ENCODE measurements around the gene EEPD1.

Gene EEPD1

GRCh38 chr7:36202398-36202797 lies 49.3 kb downstream of the EEPD1 start:
- no peak overlapping the region for H3K4me3 Mint-ChIP-seq
- DNase-seq (ENCODE audit: low spot score) = no peak
- H3K4me1 Mint-ChIP-seq (ENCODE audit: low read depth) = peaks cover 19% of the 10 kb centered on the region
- H3K27me3 Mint-ChIP-seq (ENCODE audit: low read depth) = peaks cover 3% of the 10 kb centered on the region
- H3K9me3 Mint-ChIP-seq = no peaks in the 10 kb centered on the region
- no peak overlapping the region for H3K27ac Mint-ChIP-seq
- H3K36me3 Mint-ChIP-seq (ENCODE audit: low read depth) = no peaks in the 10 kb centered on the region

GRCh38 chr7:36203071-36203790 lies 50.2 kb downstream of the EEPD1 start:
- DNase-seq (ENCODE audit: low spot score) = no peak
- no peak overlapping the region for H3K27ac Mint-ChIP-seq
- no peaks in the 10 kb centered on the region for H3K36me3 Mint-ChIP-seq (ENCODE audit: low read depth)
- H3K4me1 Mint-ChIP-seq (ENCODE audit: low read depth) = peaks cover 22% of the 10 kb centered on the region
- no peaks in the 10 kb centered on the region for H3K9me3 Mint-ChIP-seq
- H3K27me3 Mint-ChIP-seq (ENCODE audit: low read depth) = peaks cover 3% of the 10 kb centered on the region
- H3K4me3 Mint-ChIP-seq = no peak overlapping the region

GRCh38 chr7:36204044-36204663 lies 51.1 kb downstream of the EEPD1 start:
- peaks cover 19% of the 10 kb centered on the region for H3K4me1 Mint-ChIP-seq (ENCODE audit: low read depth)
- H3K9me3 Mint-ChIP-seq = no peaks in the 10 kb centered on the region
- H3K27ac Mint-ChIP-seq = no peak overlapping the region
- H3K4me3 Mint-ChIP-seq = no peak overlapping the region
- peaks cover 3% of the 10 kb centered on the region for H3K27me3 Mint-ChIP-seq (ENCODE audit: low read depth)
- no peak for DNase-seq (ENCODE audit: low spot score)
- no peaks in the 10 kb centered on the region for H3K36me3 Mint-ChIP-seq (ENCODE audit: low read depth)

GRCh38 chr7:36204929-36205635 lies 52.0 kb downstream of the EEPD1 start:
- no peaks in the 10 kb centered on the region for H3K36me3 Mint-ChIP-seq (ENCODE audit: low read depth)
- peaks cover 18% of the 10 kb centered on the region for H3K4me1 Mint-ChIP-seq (ENCODE audit: low read depth)
- H3K27ac Mint-ChIP-seq = no peak overlapping the region

GRCh38 chr7:36205803-36206202 lies 52.7 kb downstream of the EEPD1 start:
- no peak for DNase-seq (ENCODE audit: low spot score)
- Mint-ChIP-seq H3K27me3 (ENCODE audit: low read depth) (peaks cover 3% of the 10 kb centered on the region), H3K27ac (no peak overlapping the region), H3K9me3 (no peaks in the 10 kb centered on the region), H3K36me3 (ENCODE audit: low read depth) (no peaks in the 10 kb centered on the region), H3K4me1 (ENCODE audit: low read depth) (peaks cover 18% of the 10 kb centered on the region), H3K4me3 (no peak overlapping the region)

More at GRCh38 chr7:36204929-36205635, 52.0 kb downstream of the EEPD1 start:
- Mint-ChIP-seq H3K27me3 (ENCODE audit: low read depth) (peaks cover 3% of the 10 kb centered on the region), H3K4me3 (no peak overlapping the region), H3K9me3 (no peaks in the 10 kb centered on the region)
- no peak for DNase-seq (ENCODE audit: low spot score)

- DNase-seq (ENCODE audit: low spot score) = no peak
- peaks cover 12% of the 10 kb centered on the region for H3K4me1 Mint-ChIP-seq (ENCODE audit: low read depth)
- no peaks in the 10 kb centered on the region for H3K27me3 Mint-ChIP-seq (ENCODE audit: low read depth)
- H3K4me3 Mint-ChIP-seq = no peak overlapping the region
- H3K36me3 Mint-ChIP-seq (ENCODE audit: low read depth) = no peaks in the 10 kb centered on the region
- peak overlapping the region; percentile 27 for H3K27ac Mint-ChIP-seq
- no peaks in the 10 kb centered on the region for H3K9me3 Mint-ChIP-seq
Observed at GRCh38 chr7:36207451-36208291, 54.6 kb downstream of the EEPD1 start.

DNA sequence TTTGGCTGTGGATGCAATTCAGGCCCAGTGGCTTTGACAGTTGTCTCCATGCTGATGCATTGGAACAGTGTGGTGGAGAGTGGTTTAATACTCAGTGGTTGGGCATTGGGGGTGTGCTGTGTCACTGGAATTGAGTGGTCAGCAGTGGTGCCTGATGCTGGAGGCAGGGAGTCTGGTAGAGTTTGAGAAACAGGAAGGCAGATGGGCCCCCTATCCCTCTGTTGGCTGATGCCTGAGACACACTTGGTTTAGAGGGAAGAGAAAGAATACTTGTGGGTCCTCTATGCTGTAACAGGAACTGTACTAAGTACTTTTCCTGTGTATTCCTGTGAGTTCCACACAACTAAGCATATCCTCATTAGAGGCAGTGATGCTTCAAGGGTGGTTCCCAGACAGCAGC lies 55.4 kb downstream of the EEPD1 start:
- peak overlapping the region; percentile 18 for H3K27ac Mint-ChIP-seq
- peaks cover 8% of the 10 kb centered on the region for H3K4me1 Mint-ChIP-seq (ENCODE audit: low read depth)
- H3K9me3 Mint-ChIP-seq = no peaks in the 10 kb centered on the region
- no peak overlapping the region for H3K4me3 Mint-ChIP-seq
- H3K36me3 Mint-ChIP-seq (ENCODE audit: low read depth) = no peaks in the 10 kb centered on the region
- DNase-seq (ENCODE audit: low spot score) = no peak
- H3K27me3 Mint-ChIP-seq (ENCODE audit: low read depth) = no peaks in the 10 kb centered on the region

GRCh38 chr7:36208997-36209813 lies 56.2 kb downstream of the EEPD1 start:
- no peak for DNase-seq (ENCODE audit: low spot score)
- Mint-ChIP-seq H3K27ac (no peak overlapping the region), H3K9me3 (no peaks in the 10 kb centered on the region), H3K36me3 (ENCODE audit: low read depth) (no peaks in the 10 kb centered on the region), H3K4me1 (ENCODE audit: low read depth) (peaks cover 8% of the 10 kb centered on the region), H3K27me3 (ENCODE audit: low read depth) (no peaks in the 10 kb centered on the region), H3K4me3 (no peak overlapping the region)

DNA sequence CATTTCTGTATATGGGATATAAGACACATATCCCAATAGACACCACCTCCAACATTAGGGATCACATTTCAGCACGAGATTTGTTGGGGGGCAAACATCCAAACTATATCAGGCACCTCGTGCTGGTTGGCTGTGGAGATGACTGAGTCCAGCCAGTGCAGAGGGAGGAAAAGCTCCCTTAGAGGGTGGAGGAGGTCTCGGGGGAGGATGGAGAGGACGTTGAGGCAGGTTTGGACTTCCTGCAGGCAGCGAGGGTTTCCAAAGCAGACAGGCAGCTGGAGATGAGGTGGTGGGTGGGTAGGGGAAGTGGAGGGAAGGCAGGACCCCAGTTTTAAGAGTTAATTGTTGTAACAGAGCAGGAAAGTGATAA lies 56.7 kb downstream of the EEPD1 start:
- Mint-ChIP-seq H3K4me3 (no peak overlapping the region), H3K36me3 (ENCODE audit: low read depth) (no peaks in the 10 kb centered on the region), H3K4me1 (ENCODE audit: low read depth) (peaks cover 8% of the 10 kb centered on the region), H3K27ac (no peak overlapping the region), H3K27me3 (ENCODE audit: low read depth) (no peaks in the 10 kb centered on the region), H3K9me3 (no peaks in the 10 kb centered on the region)
- DNase-seq (ENCODE audit: low spot score) = no peak

GRCh38 chr7:36210291-36210922 lies 57.4 kb downstream of the EEPD1 start:
- Mint-ChIP-seq H3K4me1 (ENCODE audit: low read depth) (peaks cover 8% of the 10 kb centered on the region), H3K27ac (no peak overlapping the region), H3K9me3 (no peaks in the 10 kb centered on the region), H3K27me3 (ENCODE audit: low read depth) (no peaks in the 10 kb centered on the region), H3K4me3 (no peak overlapping the region), H3K36me3 (ENCODE audit: low read depth) (no peaks in the 10 kb centered on the region)
- no peak for DNase-seq (ENCODE audit: low spot score)

GRCh38 chr7:36214608-36215456 lies 61.8 kb downstream of the EEPD1 start:
- Mint-ChIP-seq H3K4me1 (ENCODE audit: low read depth) (no peaks in the 10 kb centered on the region), H3K36me3 (ENCODE audit: low read depth) (no peaks in the 10 kb centered on the region), H3K27ac (no peak overlapping the region), H3K4me3 (no peak overlapping the region), H3K27me3 (ENCODE audit: low read depth) (peaks cover 2% of the 10 kb centered on the region), H3K9me3 (no peaks in the 10 kb centered on the region)
- no peak for DNase-seq (ENCODE audit: low spot score)

DNA sequence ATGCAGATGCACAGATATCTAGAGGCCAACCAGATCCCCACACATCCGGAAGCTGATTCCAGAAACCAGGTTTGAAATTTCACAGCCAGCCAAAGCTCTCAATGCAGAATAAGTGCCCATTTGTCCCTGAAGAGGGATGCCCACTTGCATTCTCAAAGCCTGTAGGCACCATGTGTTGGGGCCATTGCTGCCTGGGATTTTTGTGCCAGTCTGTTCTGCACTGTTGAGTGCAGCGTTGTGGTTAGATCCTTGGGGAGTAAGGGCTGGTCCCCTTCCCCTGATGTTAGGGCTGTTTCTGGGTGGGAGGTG lies 62.4 kb downstream of the EEPD1 start:
- H3K27ac Mint-ChIP-seq = no peak overlapping the region
- no peaks in the 10 kb centered on the region for H3K4me1 Mint-ChIP-seq (ENCODE audit: low read depth)
- H3K9me3 Mint-ChIP-seq = no peaks in the 10 kb centered on the region
- no peaks in the 10 kb centered on the region for H3K36me3 Mint-ChIP-seq (ENCODE audit: low read depth)
- H3K4me3 Mint-ChIP-seq = no peak overlapping the region
- H3K27me3 Mint-ChIP-seq (ENCODE audit: low read depth) = peaks cover 2% of the 10 kb centered on the region
- DNase-seq (ENCODE audit: low spot score) = no peak
